ENCODE measurements around the gene PRPF40A. TPM values are rescaled to one million over a fixed set of nuclear protein-coding genes. Genes with fewer than 3 reads are reported as not detected.
A peak's percentile ranks its signal among the peaks of the same experiment; 100 is the strongest.

The PRPF40A gene
- total and polyA plus RNA-seq, 2 of the 8 experiments (the other 6 are each of a cell fraction or from before 2014, with no cell fraction given): 85.5 to 176 TPM

DNA sequence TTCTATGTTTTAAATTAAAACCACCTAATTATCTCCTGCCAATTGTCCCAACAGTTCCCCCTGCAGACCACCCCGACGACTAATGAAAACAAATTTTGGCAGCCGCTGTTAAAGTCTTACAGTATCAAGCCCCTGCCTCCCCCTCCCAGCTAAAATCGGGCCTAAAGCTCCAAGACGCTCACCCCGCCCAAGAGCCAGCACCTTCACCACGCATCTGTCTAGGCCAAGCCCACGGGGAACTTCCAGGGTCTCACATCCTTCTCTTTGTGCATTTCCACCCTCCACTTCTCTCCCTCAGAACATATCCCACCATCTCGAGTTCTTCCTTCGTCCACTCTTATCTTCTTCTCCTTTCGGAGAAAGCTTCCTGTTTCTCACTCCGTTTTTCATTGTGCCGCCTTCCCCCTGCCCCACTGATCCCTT lies 445 bp downstream of the PRPF40A start:
- DNase-seq (ENCODE audit: low read depth in 1 of 2, low spot score in 2 of 2): peak in 1 of 2 experiments; percentile 51
- Histone ChIP-seq H3K23ac (ENCODE audit: insufficient read length) (no peak overlapping the region), H2AFZ (ENCODE audit: low read length) (peak overlapping the region; percentile 82; the same call in 1 of the 2 replicates), H2BK15ac (ENCODE audit: low read length) (no peak overlapping the region), H3K4me1 (replicated peaks in 1 of 4; ENCODE audit: control insufficient read depth in 3 of 4, insufficient read depth in 4 of 4, low read length in 3 of 4) (peaks cover 0 to 7% (median 2%) of the 10 kb centered on the region in 4 experiments; a peak in 2 of 7 replicates), H2BK5ac (ENCODE audit: low read depth, low read length) (peak overlapping the region; percentile 95), H3K18ac (ENCODE audit: extremely low read depth, low read length) (peak overlapping the region; percentile 97), H4K8ac (ENCODE audit: extremely low read depth, insufficient read depth, low read length) (peak overlapping the region; percentile 98), H3K27me3 (replicated peaks in 1 of 4; ENCODE audit: control insufficient read depth in 3 of 4, extremely low read depth in 1 of 4, insufficient read depth in 3 of 4, low read length in 3 of 4) (no peaks in the 10 kb centered on the region), H3K27ac (ENCODE audit: low read depth, low read length) (peak overlapping the region; percentile 100), H2BK120ac (replicated peaks; ENCODE audit: low read depth, low read length) (no peak overlapping the region), H4K20me1 (replicated peaks in 1 of 2; ENCODE audit: control insufficient read depth in 1 of 2, insufficient read depth in 2 of 2, low read length in 2 of 2) (peaks cover 4 to 19% of the 10 kb centered on the region in 2 experiments), H2BK12ac (ENCODE audit: low read depth, low read length) (peak overlapping the region; percentile 60; the same call in 1 of the 2 replicates), H4K5ac (ENCODE audit: insufficient read length, low read depth, low read length) (peak overlapping the region; percentile 96), H3K56ac (replicated peaks; ENCODE audit: insufficient read length, low read depth, low read length) (peak overlapping the region; percentile 86), H3K23me2 (ENCODE audit: low read depth, low read length) (peaks cover 5% of the 10 kb centered on the region; the same call in 1 of the 2 replicates), H3K4ac (replicated peaks; ENCODE audit: insufficient read length, low read depth, low read length) (peak overlapping the region; percentile 33), H3K9ac (replicated peaks in 1 of 4; ENCODE audit: extremely low read depth in 1 of 4, low read depth in 3 of 4, low read length in 3 of 4) (peak overlapping the region; percentile 94 to 99 (median 99)), H3K79me2 (ENCODE audit: control insufficient read depth in 1 of 2, insufficient read depth in 2 of 2, low read length in 2 of 2) (peaks cover 30 to 84% of the 10 kb centered on the region in 2 experiments), H2AK5ac (ENCODE audit: low read depth, low read length) (peak overlapping the region; percentile 89; the same call in 1 of the 2 replicates), H4K91ac (replicated peaks; ENCODE audit: insufficient read length, low read length) (peak overlapping the region; percentile 84), H3K4me3 (ENCODE audit: extremely low read depth in 1 of 4, insufficient read depth in 2 of 4, low read depth in 3 of 4, low read length in 4 of 4) (peak overlapping the region; percentile 92 to 98 (median 96)), H3K79me1 (ENCODE audit: low read depth, low read length) (no peaks in the 10 kb centered on the region), H3K9me3 (ENCODE audit: insufficient read depth in 2 of 2, low read depth in 1 of 2, low read length in 1 of 2) (no peaks in the 10 kb centered on the region), H2BK20ac (ENCODE audit: low read length) (no peak overlapping the region), H3K36me3 (ENCODE audit: control insufficient read depth in 2 of 4, insufficient read depth in 4 of 4, low read length in 3 of 4) (peaks cover 6 to 44% (median 11%) of the 10 kb centered on the region in 4 experiments; a peak in 7 of 8 replicates), H3K14ac (ENCODE audit: insufficient read length) (no peak overlapping the region), H3K4me2 (ENCODE audit: insufficient read depth in 1 of 2, low read depth in 2 of 2, low read length in 2 of 2) (peak overlapping the region; percentile 58 to 64)
- ChIA-PET POLR2A (ENCODE audit: partially characterized antibody) (interaction anchor here (0.6 to 4.2 kb wide), 26 partner anchors 9 to 760 kb away, joined by 3 to 68 read pairs (median 3); partner anchors contain the start of gene FMNL2), CTCF (ENCODE audit: partially characterized antibody) (interaction anchor here (1.2 to 4.3 kb wide), 7 partner anchors 10 to 81 kb away, joined by 3 to 52 read pairs (median 7); no protein-coding TSS in a partner anchor)
- no peak for FAIRE-seq
- no peak for TF ChIP-seq SP2 (IDR thresholded peaks at IDR 0.05; ENCODE audit: low read length)
- TF ChIP-seq KDM1A (IDR thresholded peaks at IDR 0.05; ENCODE audit: borderline replicate concordance, low read length): no peak
- TF ChIP-seq KDM4A (IDR thresholded peaks at IDR 0.05; ENCODE audit: low read depth, low read length, severe bottlenecking): peak; percentile 47
- TF ChIP-seq KDM5A (IDR thresholded peaks at IDR 0.05; ENCODE audit: low read length): peak; percentile 19; the same call in 1 of the 2 replicates
- TF ChIP-seq SAP30 (IDR thresholded peaks at IDR 0.05; ENCODE audit: insufficient read depth, insufficient replicate concordance, low read length): peak; percentile 68
- no peak for TF ChIP-seq POLR2AphosphoS5 (IDR thresholded peaks at IDR 0.05; ENCODE audit: low read depth, low read length)
- TF ChIP-seq PHF8 (conservative IDR thresholded peaks at IDR 0.05; ENCODE audit: low read depth, low read length): no peak; the same call in 1 of the 2 replicates
- 2% methylated on average over 12 of the region's 13 CpGs; no CpG with 5 or more reads in 1 of the 2 experiments for WGBS, 2 experiments (ENCODE audit: extremely low coverage in 1 of 2, insufficient coverage in 1 of 2, insufficient read length in 1 of 2, insufficient replicate concordance in 2 of 2, low coverage in 1 of 2, low lambda C conversion rate in 2 of 2, missing lambda C conversion rate in 1 of 2)

Data from H1 (cell line).